DMS 273 (cell line): ENCODE results near the gene FGA.

Source experiments
- DNase-seq: peaks from one replicate; lab custom pipeline; 2025; ENCODE audit not compliant: unreplicated experiment; lab: John Stamatoyannopoulos, UW

Gene FGA

GRCh38 chr4:154590329-154591006 is at the start of gene FGA:
FGA (minus strand) TSS chr4:154590742; CDS start chr4:154590687, 55 bp downstream.
- DNase-seq = no peak

GRCh38 chr4:154634058-154634457 is 43.5 kb upstream of the FGA start:
- no peak for DNase-seq

- no peak for DNase-seq
These were observed 41.3 kb upstream of the FGA start for GRCh38 chr4:154631828-154632227.

- no peak for DNase-seq
These were observed 39.8 kb upstream of the FGA start for GRCh38 chr4:154630324-154630723.

- DNase-seq = peak; percentile 69
These were observed 36.4 kb upstream of the FGA start for GRCh38 chr4:154626793-154627484.

GRCh38 chr4:154625971-154626370 is 35.4 kb upstream of the FGA start:
- no peak for DNase-seq

GRCh38 chr4:154623995-154624394 is 33.5 kb upstream of the FGA start:
- no peak for DNase-seq

GRCh38 chr4:154623436-154623835 is 32.9 kb upstream of the FGA start:
- no peak for DNase-seq

- DNase-seq = peak; percentile 35
These were observed 32.1 kb upstream of the FGA start for GRCh38 chr4:154622598-154622997.

- no peak for DNase-seq
These were observed 29.6 kb upstream of the FGA start for GRCh38 chr4:154620111-154620510.

- peak; percentile 51 for DNase-seq
These were observed 28.3 kb upstream of the FGA start for GRCh38 chr4:154618708-154619315.

GRCh38 chr4:154617820-154618317 is 27.3 kb upstream of the FGA start:
- DNase-seq = no peak

GRCh38 chr4:154616731-154617130 is 26.2 kb upstream of the FGA start:
- no peak for DNase-seq

- DNase-seq = no peak
These were observed 25.7 kb upstream of the FGA start for GRCh38 chr4:154616287-154616686.

GRCh38 chr4:154615211-154615610 is 24.7 kb upstream of the FGA start:
- no peak for DNase-seq

GRCh38 chr4:154614306-154614705 is 23.8 kb upstream of the FGA start:
- DNase-seq = no peak

GRCh38 chr4:154612472-154613414 is 22.2 kb upstream of the FGA start, which contains the start of gene FGG:
FGG (minus strand) TSS chr4:154612656; CDS start chr4:154612609, 47 bp downstream.
- DNase-seq = no peak

GRCh38 chr4:154611833-154612232 is 21.3 kb upstream of the FGA start:
- no peak for DNase-seq

GRCh38 chr4:154610582-154610981 is 20.0 kb upstream of the FGA start:
- no peak for DNase-seq

- DNase-seq = no peak
These were observed 19.0 kb upstream of the FGA start for GRCh38 chr4:154609532-154609931.
